IPS-18a (cell line): ENCODE measurements around the gene GCK.

Experiments used
- H3K27ac ChIP-seq: one replicate; pipeline ENCODE4 v1.5.1; 2013; ENCODE audit warnings: low read length
- H3K27me3 ChIP-seq: one replicate; pipeline ENCODE4 v1.6.1; 2013; ENCODE audit warnings: mild to moderate bottlenecking, low read length; ENCODE audit not compliant: control insufficient read depth, insufficient read depth
- H3K36me3 ChIP-seq: one replicate; pipeline ENCODE4 v1.6.1; 2013; ENCODE audit warnings: low read depth, low read length; ENCODE audit not compliant: control insufficient read depth
- H3K4me1 ChIP-seq: one replicate; pipeline ENCODE4 v1.6.1; 2013; ENCODE audit warnings: low read depth, low read length; ENCODE audit not compliant: control insufficient read depth
- H3K4me3 ChIP-seq: one replicate; pipeline ENCODE4 v1.5.1; 2013; ENCODE audit warnings: low read length
- H3K9ac ChIP-seq: one replicate; pipeline ENCODE4 v1.6.1; 2013; ENCODE audit warnings: mild to moderate bottlenecking, low read length, moderate library complexity
- H3K9me3 ChIP-seq: one replicate; pipeline ENCODE4 v1.6.1; 2013; ENCODE audit warnings: low read depth, low read length; ENCODE audit not compliant: control insufficient read depth

GCK gene

DNA sequence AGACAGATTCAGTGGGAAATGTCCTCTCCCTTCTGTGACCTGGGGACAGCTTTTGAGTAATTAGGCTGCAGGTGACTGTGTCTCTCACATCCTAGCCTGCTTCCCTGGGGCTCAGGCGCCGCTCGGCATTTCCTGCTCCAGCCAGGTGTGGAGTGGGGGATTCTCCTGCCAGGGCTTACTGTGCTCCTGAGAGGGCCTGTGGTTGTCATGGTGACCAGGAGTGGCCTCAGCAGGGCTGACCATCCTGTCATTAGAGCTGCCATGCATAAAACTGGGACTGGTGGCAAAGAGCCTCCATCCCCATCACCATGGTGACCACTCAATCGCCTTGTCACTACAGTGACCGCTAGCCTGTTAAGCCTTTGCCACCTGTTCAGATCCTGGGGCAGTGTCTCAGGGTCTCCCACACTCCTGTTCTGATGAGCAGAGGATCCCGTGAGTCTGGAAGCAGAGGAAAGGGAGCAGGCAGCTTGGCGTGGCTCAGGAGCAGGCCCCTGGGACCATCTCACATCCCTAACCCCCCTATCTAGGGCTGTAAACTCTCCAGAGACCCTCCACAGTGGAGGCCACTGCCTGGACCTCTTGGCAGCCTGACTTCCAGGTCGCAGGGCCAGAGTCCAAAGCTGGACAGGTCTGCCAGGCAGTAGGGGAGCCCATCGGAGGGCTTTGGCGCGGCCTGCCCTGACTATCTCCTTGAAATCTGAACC is at the start of gene GCK:
GCK (minus strand) TSS at position 154 of the 707 bp plus-strand sequence. CDS start 486 bp downstream, outside the sequence.
- Histone ChIP-seq H3K4me1 (no peaks in the 10 kb centered on the region), H3K27me3 (no peaks in the 10 kb centered on the region), H3K27ac (no peak within 1 kb of the TSS), H3K36me3 (no peaks in the 10 kb centered on the region), H3K4me3 (no peak within 1 kb of the TSS), H3K9ac (no peak within 1 kb of the TSS), H3K9me3 (no peaks in the 10 kb centered on the region)

DNA sequence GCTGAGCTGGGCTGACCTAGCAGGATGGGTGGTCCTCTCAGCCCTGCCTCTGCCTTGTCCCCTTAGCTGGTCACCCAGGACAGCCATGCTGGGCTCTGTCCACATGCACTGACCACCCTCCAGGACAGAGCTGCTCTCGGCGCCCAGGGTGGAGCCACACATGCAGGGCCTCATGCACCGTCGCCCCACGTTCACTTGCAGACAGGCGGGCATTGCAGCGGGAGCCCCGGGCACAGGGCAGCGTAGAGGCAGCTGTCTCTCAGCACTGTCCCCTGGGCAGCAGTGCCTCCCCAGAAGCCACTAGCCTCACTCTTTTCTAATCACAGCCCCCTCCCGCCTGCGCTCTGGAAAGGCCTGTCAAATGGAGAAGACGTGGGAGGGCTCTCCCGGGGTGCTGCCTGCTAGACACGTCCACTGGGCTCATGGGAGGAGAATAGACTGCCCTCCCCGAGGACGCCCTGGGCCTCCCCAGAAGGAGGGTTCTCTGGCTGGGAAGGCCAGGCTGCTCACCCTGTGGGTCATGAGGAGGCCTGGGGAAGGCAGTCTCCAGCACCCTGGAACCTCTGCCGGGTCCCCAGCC is 49.0 kb upstream of the GCK start:
- no peak overlapping the region for H3K4me3 ChIP-seq
- H3K9me3 ChIP-seq, result no peaks in the 10 kb centered on the region
- H3K27ac ChIP-seq, result no peak overlapping the region
- no peaks in the 10 kb centered on the region for H3K4me1 ChIP-seq
- no peaks in the 10 kb centered on the region for H3K27me3 ChIP-seq
- H3K9ac ChIP-seq, result no peak overlapping the region
- no peaks in the 10 kb centered on the region for H3K36me3 ChIP-seq

DNA sequence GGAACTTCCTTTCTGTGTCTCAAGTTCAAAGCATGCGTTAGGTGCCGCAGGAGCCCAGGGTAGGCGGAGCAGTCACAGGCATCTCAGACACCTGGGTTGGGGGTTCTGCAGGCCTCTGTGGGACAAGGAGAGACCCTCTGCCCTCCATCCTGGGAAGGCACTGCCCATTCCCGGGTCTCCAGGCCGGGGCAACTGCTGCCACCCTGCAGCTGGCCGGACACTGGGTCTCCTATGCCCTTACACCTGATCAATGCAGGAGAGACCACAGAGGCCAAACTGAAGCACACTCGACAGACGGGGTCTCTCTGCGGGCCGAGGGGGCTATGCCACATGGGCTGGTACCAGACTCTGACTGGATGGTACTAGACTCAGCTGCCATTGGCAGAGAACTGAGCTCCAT is 48.5 kb upstream of the GCK start:
- Histone ChIP-seq H3K9me3 (no peaks in the 10 kb centered on the region), H3K27me3 (no peaks in the 10 kb centered on the region), H3K9ac (no peak overlapping the region), H3K4me1 (no peaks in the 10 kb centered on the region), H3K27ac (no peak overlapping the region), H3K4me3 (no peak overlapping the region), H3K36me3 (no peaks in the 10 kb centered on the region)

DNA sequence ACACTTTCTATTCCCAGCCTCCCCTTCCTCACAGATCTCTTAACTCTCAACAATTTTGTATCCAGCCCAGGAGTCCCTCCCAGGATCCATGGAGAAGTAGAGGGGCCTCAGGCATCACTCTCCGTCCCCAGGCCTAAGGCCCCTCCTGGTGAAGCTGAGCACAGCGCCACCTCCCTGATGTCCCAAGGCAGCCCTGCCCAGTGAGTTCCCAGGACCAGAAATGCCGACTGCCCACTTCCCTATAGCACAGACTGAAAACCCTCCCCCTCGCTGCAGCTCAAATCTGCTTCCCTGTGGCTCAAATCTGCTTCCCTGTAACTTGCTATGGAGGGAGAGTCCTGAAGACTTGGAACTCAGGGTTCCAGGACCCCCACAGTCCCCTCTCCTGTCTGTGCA is 47.1 kb upstream of the GCK start:
- Histone ChIP-seq H3K36me3 (no peaks in the 10 kb centered on the region), H3K4me3 (no peak overlapping the region), H3K9me3 (no peaks in the 10 kb centered on the region), H3K9ac (no peak overlapping the region), H3K27ac (no peak overlapping the region), H3K4me1 (no peaks in the 10 kb centered on the region), H3K27me3 (no peaks in the 10 kb centered on the region)

DNA sequence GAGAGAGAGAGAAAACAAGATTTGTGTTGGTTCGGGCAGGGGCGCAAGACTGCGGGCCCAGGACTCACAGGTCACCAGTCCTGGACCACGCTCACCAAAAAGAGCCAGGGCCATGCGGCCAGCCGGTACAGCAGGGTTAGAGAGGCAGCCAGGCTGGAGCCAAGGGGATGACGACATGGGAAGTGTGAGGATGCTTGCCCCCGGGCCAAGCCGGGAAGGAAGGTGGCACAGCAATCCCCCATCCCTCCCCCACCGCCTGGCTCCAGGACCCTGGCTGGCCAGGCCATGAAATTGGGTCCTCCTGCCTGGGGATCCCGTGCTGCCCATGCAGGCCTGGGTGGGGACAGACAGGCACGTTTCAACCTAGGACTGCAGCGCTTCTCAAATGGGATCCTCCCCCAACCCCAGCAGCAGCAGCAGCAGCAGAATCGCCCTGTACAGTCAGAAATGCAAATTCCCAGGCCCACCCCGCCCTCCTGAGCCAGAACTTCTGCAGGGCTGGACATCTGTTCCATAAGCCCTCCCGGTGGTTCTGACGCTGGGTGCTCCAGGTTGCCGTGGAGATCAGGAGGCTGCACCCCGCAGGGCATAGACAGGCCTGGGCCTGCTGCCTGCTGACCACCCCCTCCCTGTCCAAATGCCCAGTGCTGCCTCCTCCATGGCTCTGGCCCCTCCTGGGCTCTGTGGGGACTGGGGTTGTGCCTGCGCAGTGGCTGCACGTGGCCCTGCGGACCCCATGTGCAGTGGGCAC is 46.5 kb upstream of the GCK start:
- H3K4me3 ChIP-seq, result no peak overlapping the region
- H3K27ac ChIP-seq, result no peak overlapping the region
- no peaks in the 10 kb centered on the region for H3K9me3 ChIP-seq
- H3K4me1 ChIP-seq, result no peaks in the 10 kb centered on the region
- no peaks in the 10 kb centered on the region for H3K27me3 ChIP-seq
- H3K9ac ChIP-seq, result no peak overlapping the region
- no peaks in the 10 kb centered on the region for H3K36me3 ChIP-seq

DNA sequence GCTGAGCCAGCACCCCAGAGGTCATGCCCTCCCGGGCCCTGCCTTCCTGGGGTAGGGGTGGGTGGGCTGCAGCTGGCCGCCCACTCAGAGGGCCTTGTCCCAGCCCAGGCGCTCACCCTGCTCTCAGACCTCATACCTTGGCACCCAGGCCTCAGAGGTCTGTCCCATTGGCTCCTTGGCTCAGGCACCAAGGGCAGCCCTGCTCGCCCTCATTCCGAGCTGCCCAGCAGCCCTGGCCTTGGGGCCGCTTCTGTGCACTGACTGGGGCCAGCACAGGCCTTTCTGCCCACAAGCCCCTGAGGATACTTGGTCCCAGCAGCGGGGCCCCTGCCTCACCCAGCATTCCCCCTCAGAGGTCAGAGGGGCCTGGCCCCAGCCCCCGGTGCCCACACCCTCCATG is 45.8 kb upstream of the GCK start:
- no peak overlapping the region for H3K27ac ChIP-seq
- no peak overlapping the region for H3K9ac ChIP-seq
- H3K4me1 ChIP-seq, result no peaks in the 10 kb centered on the region

DNA sequence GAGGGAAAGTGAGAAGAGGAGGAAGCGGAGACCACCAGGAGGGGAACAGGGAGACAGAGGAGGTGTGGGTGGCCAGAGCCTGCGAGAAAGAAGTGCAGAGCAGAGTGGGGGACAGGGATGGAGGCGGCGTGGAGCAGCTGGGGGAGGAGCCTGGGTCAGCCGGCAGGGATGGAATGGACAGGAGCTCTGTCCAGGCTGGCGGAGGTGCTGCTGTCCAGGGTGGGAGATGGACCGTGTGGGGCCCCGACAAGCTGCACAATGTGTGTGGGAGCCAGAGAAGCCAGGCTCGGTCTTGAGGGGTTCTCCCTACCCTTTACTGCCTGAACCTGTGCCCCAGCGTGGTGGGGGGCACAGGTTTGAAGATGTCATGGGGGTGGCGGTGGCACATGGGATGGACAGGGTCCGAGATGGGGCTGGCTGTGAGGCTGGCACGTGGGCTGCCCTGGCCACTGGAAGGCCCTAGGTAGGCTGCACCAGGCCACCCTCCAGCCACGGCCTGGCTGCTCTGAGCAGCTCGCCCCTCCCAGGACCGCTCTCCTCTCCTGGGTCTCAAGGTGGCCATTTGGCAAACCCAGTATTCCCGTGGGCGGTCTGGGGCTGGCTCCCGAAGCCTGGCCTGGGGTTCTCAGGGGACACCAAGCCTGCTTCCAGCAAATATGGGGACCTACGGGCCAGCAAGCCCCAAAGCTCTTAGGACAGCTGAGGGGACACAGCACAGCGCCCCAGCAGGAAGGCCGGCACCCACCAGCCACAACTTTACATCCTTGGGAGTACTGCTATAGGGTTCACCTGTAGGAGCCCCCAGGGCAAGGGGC is 43.9 kb upstream of the GCK start:
- Histone ChIP-seq H3K9me3 (no peaks in the 10 kb centered on the region), H3K9ac (no peak overlapping the region), H3K4me1 (no peaks in the 10 kb centered on the region), H3K27ac (no peak overlapping the region), H3K27me3 (no peaks in the 10 kb centered on the region), H3K36me3 (no peaks in the 10 kb centered on the region), H3K4me3 (no peak overlapping the region)

More for the DNA sequence above, 45.8 kb upstream of the GCK start:
- no peaks in the 10 kb centered on the region for H3K36me3 ChIP-seq
- no peaks in the 10 kb centered on the region for H3K27me3 ChIP-seq
- no peaks in the 10 kb centered on the region for H3K9me3 ChIP-seq
- H3K4me3 ChIP-seq, result no peak overlapping the region

DNA sequence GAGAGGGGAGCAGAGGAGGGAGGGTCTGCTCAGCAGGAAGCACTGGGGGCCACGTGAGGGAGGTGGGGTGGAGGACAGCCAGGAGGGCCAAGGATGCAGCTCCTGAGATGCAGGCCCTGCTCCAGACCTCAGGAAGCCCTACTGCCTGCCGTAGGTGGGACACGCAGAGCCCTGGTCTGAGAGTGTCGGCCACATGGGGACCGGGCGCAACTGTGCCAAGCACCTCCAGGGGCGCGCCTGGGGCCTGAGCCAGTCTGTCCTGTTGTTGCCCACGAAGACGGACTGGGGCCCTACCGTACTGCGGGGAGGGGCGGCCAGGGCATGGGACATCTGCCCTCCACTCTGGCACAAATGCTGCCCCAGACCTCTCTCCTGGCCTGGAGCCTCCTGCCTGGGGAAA is 43.2 kb upstream of the GCK start:
- no peaks in the 10 kb centered on the region for H3K9me3 ChIP-seq
- H3K27me3 ChIP-seq, result no peaks in the 10 kb centered on the region

DNA sequence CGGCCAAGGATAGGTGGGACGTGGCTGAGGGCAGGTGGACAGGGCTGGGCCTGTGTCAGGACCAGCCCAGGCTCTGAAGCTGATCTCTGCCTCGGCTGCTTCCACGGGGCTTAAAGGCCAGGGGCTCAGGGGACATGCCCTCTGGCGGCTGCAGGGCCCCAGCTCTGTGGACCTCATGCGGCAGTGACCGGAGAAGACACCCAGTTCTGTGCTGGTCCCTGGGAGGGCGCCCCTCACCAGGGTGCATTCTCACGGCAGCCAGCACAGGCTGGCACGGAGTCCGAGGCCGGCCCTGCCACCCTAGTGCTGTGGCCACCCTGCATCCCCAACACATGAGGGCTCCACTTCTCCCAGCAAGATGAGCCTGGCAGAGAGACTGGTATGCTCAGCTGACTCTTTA is 41.8 kb upstream of the GCK start:
- Histone ChIP-seq H3K27me3 (no peaks in the 10 kb centered on the region), H3K4me1 (no peaks in the 10 kb centered on the region), H3K27ac (no peak overlapping the region), H3K36me3 (no peaks in the 10 kb centered on the region), H3K4me3 (no peak overlapping the region), H3K9me3 (no peaks in the 10 kb centered on the region), H3K9ac (no peak overlapping the region)

More for the DNA sequence above, 43.2 kb upstream of the GCK start:
- H3K27ac ChIP-seq, result no peak overlapping the region
- H3K4me1 ChIP-seq, result no peaks in the 10 kb centered on the region
- no peak overlapping the region for H3K4me3 ChIP-seq
- no peak overlapping the region for H3K9ac ChIP-seq
- H3K36me3 ChIP-seq, result no peaks in the 10 kb centered on the region

DNA sequence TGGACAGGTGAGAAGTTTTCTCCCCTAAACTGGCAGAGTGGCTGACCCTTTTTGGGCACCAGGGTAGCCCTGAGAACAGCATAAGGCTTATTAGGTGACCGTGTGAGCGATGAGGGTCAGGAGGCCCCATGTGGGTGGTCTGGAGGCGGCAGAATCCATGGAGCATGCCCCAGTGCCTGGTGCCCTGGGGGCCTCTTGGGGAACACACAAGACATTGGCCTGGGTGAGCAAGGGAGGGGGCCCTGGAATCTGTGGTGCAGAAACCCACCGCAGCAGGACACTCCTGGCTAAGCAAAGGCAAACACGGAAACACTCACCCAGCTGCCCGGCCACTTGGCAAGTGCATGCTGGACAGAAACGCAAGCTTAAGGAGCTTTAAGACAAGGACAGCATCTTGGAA is 41.0 kb upstream of the GCK start:
- Histone ChIP-seq H3K9me3 (no peaks in the 10 kb centered on the region), H3K36me3 (no peaks in the 10 kb centered on the region), H3K27me3 (no peaks in the 10 kb centered on the region), H3K4me1 (no peaks in the 10 kb centered on the region), H3K27ac (no peak overlapping the region), H3K4me3 (no peak overlapping the region), H3K9ac (no peak overlapping the region)

DNA sequence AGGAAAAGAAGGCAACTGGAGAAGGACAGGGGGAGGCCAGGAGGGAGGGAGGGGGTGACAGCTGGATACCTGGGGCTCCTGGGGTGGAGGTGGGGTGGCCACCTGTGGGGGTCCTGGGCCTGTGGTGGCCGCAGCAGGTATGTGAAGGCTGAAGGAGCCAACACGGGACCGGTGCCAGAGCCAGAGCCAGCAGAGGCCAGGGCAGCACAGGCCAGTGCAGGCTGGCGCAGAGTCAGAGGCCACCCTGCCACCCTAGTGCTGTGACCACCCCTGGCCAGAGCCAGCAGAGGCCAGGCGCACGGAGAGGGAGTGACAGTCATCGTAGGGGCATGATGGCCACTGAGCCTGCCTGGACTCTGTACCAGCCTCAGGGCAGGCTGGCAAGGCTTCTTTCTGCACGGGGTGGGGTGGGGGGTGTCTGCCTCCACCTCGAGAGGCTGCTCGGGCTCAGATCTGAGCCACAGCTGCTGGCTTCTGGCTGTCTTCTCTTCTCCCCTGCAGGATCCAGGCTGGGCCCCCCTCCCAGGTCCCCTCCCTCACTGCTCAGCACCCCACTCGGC is 40.4 kb upstream of the GCK start:
- H3K4me1 ChIP-seq, result no peaks in the 10 kb centered on the region
- no peaks in the 10 kb centered on the region for H3K9me3 ChIP-seq
- no peak overlapping the region for H3K27ac ChIP-seq
- H3K4me3 ChIP-seq, result no peak overlapping the region
- no peak overlapping the region for H3K9ac ChIP-seq
- no peaks in the 10 kb centered on the region for H3K27me3 ChIP-seq
- H3K36me3 ChIP-seq, result no peaks in the 10 kb centered on the region
